Psoas muscle (tissue), 8 donors: Measurements from ENCODE around the gene KRT13. TPM values are rescaled to one million over a fixed set of nuclear protein-coding genes. Genes with fewer than 3 reads are reported as not detected.
"Not testable (repeated sequence)": the region's sequence is repeated elsewhere in the genome, so short reads cannot be mapped to it uniquely, and the experiment has no call there.

Experiments used
- ATAC-seq, 4 donors: fragments of 200-7000 bp; cut with Tn5 transposase; one replicate each; pipeline ENCODE4 v1.9.1; 2020; ENCODE audit warnings: moderate library complexity in 3 of 4, mild to moderate bottlenecking in 2 of 4
- DNase-seq, 2 donors: peaks; one replicate each; pipeline ENCODE4 v3.0.0-alpha.2; 2020
- H3K27ac ChIP-seq: fragments of 200-600 bp; one replicate; pipeline ENCODE4 v1.8.0; 2022
- H3K27me3 ChIP-seq, 3 donors: fragments of 200-600 bp in 1 of 3; one replicate each; pipeline versions ENCODE4 v1.6.1 to v1.8.0; 2013 to 2022; ENCODE audit warnings: low read length in 2 of 3, mild to moderate bottlenecking in 2 of 3, moderate library complexity in 1 of 3; ENCODE audit not compliant: insufficient read depth in 3 of 3
- H3K36me3 ChIP-seq, 2 donors: fragments of 200-600 bp in 1 of 2; one replicate each; pipeline versions ENCODE4 v1.6.1 to v1.8.0; 2013 to 2022; ENCODE audit warnings: low read depth in 1 of 2, mild to moderate bottlenecking in 1 of 2, moderate library complexity in 1 of 2; ENCODE audit not compliant: insufficient read depth in 1 of 2
- H3K4me1 ChIP-seq: fragments of 200-600 bp; one replicate; pipeline ENCODE4 v1.8.0; 2022
- H3K4me3 ChIP-seq: fragments of 200-600 bp; one replicate; pipeline ENCODE4 v1.8.0; 2022; ENCODE audit warnings: mild to moderate bottlenecking
- H3K9me3 ChIP-seq: fragments of 200-600 bp; one replicate; pipeline ENCODE4 v1.8.0; 2022
- CTCF ChIP-seq: fragments of 200-600 bp; IDR thresholded peaks from one replicate; pipeline ENCODE4 v1.8.0; 2022; ENCODE audit warnings: antibody characterized with exemption
- WGBS, 3 donors: extraction: QIAGEN DNeasy Blood & Tissue Kit; methylation state at CpG; one replicate each; pipeline versions ENCODE4 v1.1.6 to v1.1.7; 2013; 5-methylcytosine and 5-hydroxymethylcytosine counted together
- intact Hi-C, 2 donors: fragments of 100-400 bp; cut with DNase I; formaldehyde crosslinking; loops; one replicate each; pipeline versions ENCODE4 v1.11.0 to v1.14.2; 2022
- polyA plus RNA-seq, 3 donors: library from polyadenylated mRNA; stranded (reverse); fragments of 200-250 nt; gene quantifications; one replicate each; pipeline ENCODE4 v1.2.3, GENCODE V29; 2013
- total RNA-seq, 4 donors: library from RNA; stranded (reverse); fragmentation: NEBNext Ultra II Directional in 2 of 4; extraction: Animal tissue kit (Norgen Biotek cat#: 25700) in 2 of 4; gene quantifications; one replicate each; pipeline versions ENCODE4 v1.2.1 to v1.2.4, GENCODE V29; 2021 to 2023
- donor health status: healthy with polysubstance abuse.
- donor health status: DM: no; HTN: no; CAD: no; lungs with moderate emphysema.
- donor health status: Bipolar disorder and iron deficiency.
- donor health status: healthy.
- donor health status: DM: yes; HTN: yes; CAD: no.
- donor health status: DM: no; HTN: no; CAD: no.
- donor health status: DM: no; HTN: no; CAD: no.
- donor health status: DM: yes; HTN: yes; CAD: no.

Gene KRT13
- total and polyA plus RNA-seq, 7 donors, result 0.13 to 3.3 (median 2.7) TPM; not detected in 2

GRCh38 chr17:41544491-41544892 is 39.1 kb upstream of the KRT13 start:
- H3K4me1 ChIP-seq, result peaks cover 6% of the 10 kb centered on the region
- H3K36me3 ChIP-seq, result no peaks in the 10 kb centered on the region
- no peak for DNase-seq
- H3K9me3 ChIP-seq, result no peaks in the 10 kb centered on the region
- WGBS, 3 donors, result 55 to 62% (median 56%) methylated on average over 5 of the region's 5 CpGs
- no peak for ATAC-seq
- H3K4me3 ChIP-seq, result no peak overlapping the region
- no peak for TF ChIP-seq CTCF
- H3K27ac ChIP-seq, result no peak overlapping the region
- intact Hi-C loops, result no loop called here
- H3K27me3 ChIP-seq, result peaks cover 0 to 10% (median 0%) of the 10 kb centered on the region in 3 donors

- intact Hi-C loops, H3K9me3 ChIP-seq, H3K36me3 ChIP-seq, H3K4me3 ChIP-seq, H3K27me3 ChIP-seq, H3K27ac ChIP-seq, DNase-seq, H3K4me1 ChIP-seq, ATAC-seq: not testable (repeated sequence)
- 74 to 80% (median 77%) methylated on average over 10 of the region's 10 CpGs for WGBS, 3 donors
These were observed 37.4 kb upstream of the KRT13 start for GRCh38 chr17:41542786-41543185.

GRCh38 chr17:41542357-41542756 is 36.9 kb upstream of the KRT13 start:
- intact Hi-C loops, result no loop called here
- ATAC-seq (no peak), DNase-seq (no peak)
- no peak for TF ChIP-seq CTCF
- Histone ChIP-seq H3K27me3 (no peaks in the 10 kb centered on the region), H3K4me3 (no peak overlapping the region), H3K9me3 (no peaks in the 10 kb centered on the region), H3K36me3 (no peaks in the 10 kb centered on the region), H3K4me1 (no peaks in the 10 kb centered on the region), H3K27ac (no peak overlapping the region)
- WGBS, 3 donors, result 64 to 69% (median 67%) methylated on average over 2 of the region's 2 CpGs

GRCh38 chr17:41540921-41541625 is 35.7 kb upstream of the KRT13 start:
- WGBS, 3 donors, result 83 to 85% (median 83%) methylated on average over 10 of the region's 10 CpGs
- H3K4me3 ChIP-seq, result no peak overlapping the region
- TF ChIP-seq CTCF, result no peak
- H3K9me3 ChIP-seq, result no peaks in the 10 kb centered on the region
- H3K4me1 ChIP-seq, result no peaks in the 10 kb centered on the region
- ATAC-seq (no peak), DNase-seq (no peak)
- no peaks in the 10 kb centered on the region for H3K36me3 ChIP-seq
- H3K27ac ChIP-seq, result no peak overlapping the region
- peaks cover 0 to 6% (median 0%) of the 10 kb centered on the region in 3 donors for H3K27me3 ChIP-seq
- intact Hi-C loops, result no loop called here

GRCh38 chr17:41539979-41540701 is 34.7 kb upstream of the KRT13 start:
- WGBS, 3 donors, result 57 to 72% (median 68%) methylated on average over 7 of the region's 7 CpGs
- no peaks in the 10 kb centered on the region for H3K36me3 ChIP-seq
- TF ChIP-seq CTCF, result no peak
- no peaks in the 10 kb centered on the region for H3K4me1 ChIP-seq
- ATAC-seq, result no peak
- H3K4me3 ChIP-seq, result no peak overlapping the region
- no peak overlapping the region for H3K27ac ChIP-seq
- intact Hi-C loops, result no loop called here
- peaks cover 0 to 6% (median 3%) of the 10 kb centered on the region in 3 donors for H3K27me3 ChIP-seq
- H3K9me3 ChIP-seq, result no peaks in the 10 kb centered on the region
- no peak for DNase-seq
